PC-9 (cell line): ENCODE measurements around the gene NEUROG1. TPM values are rescaled to one million over a fixed set of nuclear protein-coding genes. Genes with fewer than 3 reads are reported as not detected.

Source experiments
- BruUV-seq: library from RNA; stranded (reverse); fragments of 400-500 nt; replicated peaks from 2 replicates; lab custom pipeline; 2021; lab: Mats Ljungman, UMichigan
- CTCF ChIA-PET: fragments of 300-600 bp; sonication (Branson Sonifier 250); formaldehyde crosslinking; loops from one replicate; lab custom pipeline; 2022; ENCODE audit warnings: antibody characterized with exemption; lab: Charles Lee
- POLR2A ChIA-PET: fragments of 300-600 bp; sonication (Branson Sonifier 250); formaldehyde crosslinking; loops from one replicate; lab custom pipeline; 2022; ENCODE audit warnings: antibody characterized with exemption; ENCODE audit not compliant: unreplicated experiment; lab: Charles Lee
- DNase-seq, 2 experiments: peaks; one replicate each; pipeline versions ENCODE4 v3.0.0 to v3.0.0-alpha.2; 2015 to 2022; ENCODE audit warnings: mixed read lengths in 1 of 2
- H2AFZ ChIP-seq: fragments of 200-600 bp; sonication (generic); 2 replicates; pipeline ENCODE4 v1.8.1; 2017; ENCODE audit warnings: antibody characterized with exemption
- H3F3A ChIP-seq: fragments of 200-600 bp; sonication (generic); 2 replicates; pipeline ENCODE4 v1.8.1; 2017; ENCODE audit warnings: antibody characterized with exemption, mild to moderate bottlenecking, low read depth; ENCODE audit not compliant: insufficient read depth
- H3K27ac ChIP-seq: fragments of 200-600 bp; sonication (generic); 2 replicates; pipeline ENCODE4 v1.6.1; 2016; ENCODE audit warnings: mixed run types
- H3K27me3 ChIP-seq: fragments of 200-600 bp; sonication (generic); 2 replicates; pipeline ENCODE4 v1.6.1; 2016; ENCODE audit warnings: low read depth, mixed run types; ENCODE audit not compliant: insufficient read depth
- H3K36me3 ChIP-seq: fragments of 200-600 bp; sonication (generic); 2 replicates; pipeline ENCODE4 v1.6.1; 2016; ENCODE audit warnings: low read depth, mixed run types
- H3K4me1 ChIP-seq: fragments of 200-600 bp; sonication (generic); replicated peaks from 2 replicates; pipeline ENCODE4 v1.6.1; 2016; ENCODE audit warnings: mixed run types; ENCODE audit not compliant: insufficient read depth
- H3K4me2 ChIP-seq: fragments of 200-600 bp; sonication (generic); 2 replicates; pipeline ENCODE4 v1.6.1; 2017; ENCODE audit warnings: mixed run types
- H3K4me3 ChIP-seq: fragments of 200-600 bp; sonication (generic); 2 replicates; pipeline ENCODE4 v1.6.1; 2016; ENCODE audit warnings: mixed run types
- H3K79me2 ChIP-seq: fragments of 200-600 bp; sonication (generic); 2 replicates; pipeline ENCODE4 v1.6.1; 2017; ENCODE audit warnings: low read depth, mixed run types
- H3K9me2 ChIP-seq: fragments of 200-600 bp; sonication (generic); 2 replicates; pipeline ENCODE4 v1.8.1; 2017; ENCODE audit warnings: mild to moderate bottlenecking; ENCODE audit not compliant: insufficient read depth
- H3K9me3 ChIP-seq: fragments of 200-600 bp; sonication (generic); 2 replicates; pipeline ENCODE4 v1.8.1; 2016; ENCODE audit warnings: low read depth; ENCODE audit not compliant: insufficient read depth
- H4K20me1 ChIP-seq: fragments of 200-600 bp; sonication (generic); 2 replicates; pipeline ENCODE4 v1.8.1; 2017; ENCODE audit not compliant: insufficient read depth
- EZH2 ChIP-seq: fragments of 200-600 bp; sonication (generic); IDR thresholded peaks from 2 replicates; pipeline ENCODE4 v1.8.0; 2017; ENCODE audit warnings: antibody characterized with exemption, low read depth
- intact Hi-C: fragments of 100-400 bp; cut with micrococcal nuclease; formaldehyde crosslinking; loops from one replicate; pipeline ENCODE4 v1.10.0; 2022; ENCODE audit not compliant: unreplicated experiment
- total RNA-seq: library from RNA; stranded (reverse); gene quantifications from 2 replicates; pipeline ENCODE4 v1.2.3, GENCODE V29; 2021
- TF ChIP-seq, protein P1 (sequence below): fragments of 200-600 bp; sonication (generic); conservative IDR thresholded peaks from 2 replicates; pipeline ENCODE4 v1.6.1; 2017; ENCODE audit warnings: mixed run types, antibody characterized with exemption, mild to moderate bottlenecking, moderate library complexity

The NEUROG1 gene
- total RNA-seq, 1 experiment from 2014 or later = not detected

DNA sequence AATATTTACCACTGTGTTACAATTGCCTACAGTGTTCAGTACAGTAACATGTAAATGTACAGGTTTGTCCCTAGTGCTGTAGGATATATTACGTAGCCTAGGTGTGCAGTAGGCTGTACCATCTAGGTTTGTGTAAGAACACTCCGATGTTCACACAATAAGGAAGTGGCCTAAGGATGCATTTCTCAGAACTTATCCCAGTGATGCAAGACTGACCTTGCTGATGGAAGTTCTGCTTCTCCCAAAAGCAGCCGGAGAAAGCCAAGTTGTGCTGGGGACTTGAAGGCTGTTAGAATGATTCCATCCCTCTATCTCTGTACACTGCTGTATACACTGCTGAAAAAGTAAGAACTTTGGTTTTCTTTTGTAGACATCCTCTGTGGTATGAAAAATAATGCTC lies 21.6 kb downstream of the NEUROG1 start:
- Histone ChIP-seq H2AFZ (no peak overlapping the region), H3K27ac (no peak overlapping the region), H3K36me3 (no peaks in the 10 kb centered on the region), H3K9me2 (0 out of 2 replicates have a peak, but pooled peaks cover 6% of the 10 kb centered on the region), H4K20me1 (no peaks in the 10 kb centered on the region), H3F3A (no peaks in the 10 kb centered on the region), H3K4me2 (no peak overlapping the region), H3K4me3 (no peak overlapping the region), H3K4me1 (no peaks in the 10 kb centered on the region), H3K9me3 (no peaks in the 10 kb centered on the region), H3K79me2 (no peaks in the 10 kb centered on the region), H3K27me3 (peaks cover 56% of the 10 kb centered on the region)
- TF ChIP-seq, protein P1, sequence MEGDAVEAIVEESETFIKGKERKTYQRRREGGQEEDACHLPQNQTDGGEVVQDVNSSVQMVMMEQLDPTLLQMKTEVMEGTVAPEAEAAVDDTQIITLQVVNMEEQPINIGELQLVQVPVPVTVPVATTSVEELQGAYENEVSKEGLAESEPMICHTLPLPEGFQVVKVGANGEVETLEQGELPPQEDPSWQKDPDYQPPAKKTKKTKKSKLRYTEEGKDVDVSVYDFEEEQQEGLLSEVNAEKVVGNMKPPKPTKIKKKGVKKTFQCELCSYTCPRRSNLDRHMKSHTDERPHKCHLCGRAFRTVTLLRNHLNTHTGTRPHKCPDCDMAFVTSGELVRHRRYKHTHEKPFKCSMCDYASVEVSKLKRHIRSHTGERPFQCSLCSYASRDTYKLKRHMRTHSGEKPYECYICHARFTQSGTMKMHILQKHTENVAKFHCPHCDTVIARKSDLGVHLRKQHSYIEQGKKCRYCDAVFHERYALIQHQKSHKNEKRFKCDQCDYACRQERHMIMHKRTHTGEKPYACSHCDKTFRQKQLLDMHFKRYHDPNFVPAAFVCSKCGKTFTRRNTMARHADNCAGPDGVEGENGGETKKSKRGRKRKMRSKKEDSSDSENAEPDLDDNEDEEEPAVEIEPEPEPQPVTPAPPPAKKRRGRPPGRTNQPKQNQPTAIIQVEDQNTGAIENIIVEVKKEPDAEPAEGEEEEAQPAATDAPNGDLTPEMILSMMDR = no peak
- TF ChIP-seq EZH2 = no peak
- ChIA-PET CTCF (no interaction called here), POLR2A (no interaction called here)
- intact Hi-C loops = no loop called here
- DNase-seq = no peak
- no TSS peak for BruUV-seq

DNA sequence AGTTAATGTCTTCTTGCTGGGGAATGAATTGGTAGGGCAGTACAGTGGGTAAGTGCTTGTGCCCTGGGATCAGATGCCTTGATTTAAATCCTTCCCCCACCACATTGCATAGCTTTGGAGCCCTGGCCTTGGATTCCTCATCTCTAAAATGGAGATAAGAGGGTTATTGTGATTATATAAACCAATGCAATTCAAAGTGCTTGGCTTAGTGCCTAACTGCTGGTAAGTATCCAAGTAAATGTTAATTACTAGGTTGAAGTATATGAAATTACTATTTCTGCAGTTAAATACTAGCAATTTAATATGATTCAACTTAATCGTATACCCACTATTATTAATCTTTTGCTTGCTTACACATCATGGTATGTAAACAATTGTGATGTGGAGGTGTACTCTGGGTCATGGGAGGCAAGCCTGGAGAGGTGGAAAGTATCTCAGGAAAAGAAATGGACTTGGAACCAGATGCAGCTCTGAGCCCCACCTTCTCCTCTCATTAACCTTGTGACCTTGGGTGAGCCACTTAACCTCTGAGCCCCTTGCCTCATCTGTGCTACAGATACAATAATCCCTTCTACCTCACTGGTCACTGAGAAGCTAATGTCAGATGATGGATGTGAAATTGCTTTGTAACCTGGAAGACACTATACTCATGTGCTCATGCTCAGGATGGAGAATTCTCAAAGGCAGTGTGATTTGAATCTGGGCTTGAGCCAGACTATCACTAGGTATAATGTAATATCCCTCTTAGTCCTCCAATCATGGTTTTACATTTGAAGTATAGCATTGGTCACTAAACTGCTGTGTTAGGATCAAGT lies 23.8 kb downstream of the NEUROG1 start:
- no peak overlapping the region for H3K4me2 ChIP-seq
- no peaks in the 10 kb centered on the region for H3K9me3 ChIP-seq
- H3K27ac ChIP-seq = no peak overlapping the region
- no peak overlapping the region for H3K4me3 ChIP-seq
- no peaks in the 10 kb centered on the region for H3K36me3 ChIP-seq
- no peaks in the 10 kb centered on the region for H3K79me2 ChIP-seq
- CTCF ChIA-PET = no interaction called here
- H3K4me1 ChIP-seq = no peaks in the 10 kb centered on the region
- no peak for DNase-seq
- intact Hi-C loops = no loop called here
- H3K9me2 ChIP-seq = no peaks in the 10 kb centered on the region
- H3F3A ChIP-seq = no peaks in the 10 kb centered on the region
- BruUV-seq = no TSS peak
- TF ChIP-seq, protein P1 = no peak
- no peak for TF ChIP-seq EZH2
- no peaks in the 10 kb centered on the region for H4K20me1 ChIP-seq
- POLR2A ChIA-PET = no interaction called here
- peaks cover 44% of the 10 kb centered on the region for H3K27me3 ChIP-seq
- no peak overlapping the region for H2AFZ ChIP-seq

DNA sequence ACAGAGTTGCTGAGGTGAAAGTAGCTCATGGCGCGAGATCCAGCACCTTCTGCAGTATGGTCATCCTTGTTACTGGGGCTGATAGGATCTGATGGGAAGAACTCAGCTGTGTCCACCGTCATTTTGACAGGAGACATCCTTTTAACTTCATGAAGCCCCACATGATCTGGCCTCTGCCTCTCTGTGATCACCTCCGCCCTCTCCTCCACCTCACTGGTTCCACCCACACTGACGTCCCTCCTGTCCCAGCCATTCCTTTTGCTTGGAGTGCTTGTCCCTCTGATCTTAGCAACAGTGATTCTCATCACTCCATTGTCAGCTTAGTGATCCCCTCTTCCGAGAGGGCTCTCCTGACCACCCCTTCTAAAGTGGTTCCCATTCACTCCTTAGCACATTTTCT lies 25.8 kb downstream of the NEUROG1 start:
- Histone ChIP-seq H4K20me1 (no peaks in the 10 kb centered on the region), H3K79me2 (no peaks in the 10 kb centered on the region), H3K4me2 (no peak overlapping the region), H3K9me3 (no peaks in the 10 kb centered on the region), H2AFZ (no peak overlapping the region), H3K4me3 (no peak overlapping the region), H3K36me3 (no peaks in the 10 kb centered on the region), H3K4me1 (no peaks in the 10 kb centered on the region), H3K27me3 (peaks cover 41% of the 10 kb centered on the region), H3F3A (no peaks in the 10 kb centered on the region), H3K9me2 (no peaks in the 10 kb centered on the region), H3K27ac (no peak overlapping the region)
- intact Hi-C loops = no loop called here
- BruUV-seq = no TSS peak
- no peak for DNase-seq
- POLR2A ChIA-PET = no interaction called here
- CTCF ChIA-PET = no interaction called here
- TF ChIP-seq, protein P1 = no peak
- no peak for TF ChIP-seq EZH2
